GM12865 (cell line): ENCODE results near the gene BICRA.
"Not testable (repeated sequence)": the region's sequence is repeated elsewhere in the genome, so short reads cannot be mapped to it uniquely, and the experiment has no call there.

Experiments
- DNase-seq: peaks from one replicate; pipeline ENCODE4 v3.0.0; 2010; ENCODE audit warnings: low read depth
- H3K4me3 ChIP-seq: 2 replicates; pipeline ENCODE4 v1.5.1; 2011; ENCODE audit warnings: mild to moderate bottlenecking, low read depth, low read length, control low read depth
- TF ChIP-seq, protein P1 (sequence below): IDR thresholded peaks from 2 replicates; pipeline ENCODE4 v1.5.1; 2011; ENCODE audit warnings: low read length, control low read depth, low read depth, inconsistent platforms; ENCODE audit not compliant: insufficient read depth; ENCODE audit errors: missing control alignments

BICRA gene

DNA sequence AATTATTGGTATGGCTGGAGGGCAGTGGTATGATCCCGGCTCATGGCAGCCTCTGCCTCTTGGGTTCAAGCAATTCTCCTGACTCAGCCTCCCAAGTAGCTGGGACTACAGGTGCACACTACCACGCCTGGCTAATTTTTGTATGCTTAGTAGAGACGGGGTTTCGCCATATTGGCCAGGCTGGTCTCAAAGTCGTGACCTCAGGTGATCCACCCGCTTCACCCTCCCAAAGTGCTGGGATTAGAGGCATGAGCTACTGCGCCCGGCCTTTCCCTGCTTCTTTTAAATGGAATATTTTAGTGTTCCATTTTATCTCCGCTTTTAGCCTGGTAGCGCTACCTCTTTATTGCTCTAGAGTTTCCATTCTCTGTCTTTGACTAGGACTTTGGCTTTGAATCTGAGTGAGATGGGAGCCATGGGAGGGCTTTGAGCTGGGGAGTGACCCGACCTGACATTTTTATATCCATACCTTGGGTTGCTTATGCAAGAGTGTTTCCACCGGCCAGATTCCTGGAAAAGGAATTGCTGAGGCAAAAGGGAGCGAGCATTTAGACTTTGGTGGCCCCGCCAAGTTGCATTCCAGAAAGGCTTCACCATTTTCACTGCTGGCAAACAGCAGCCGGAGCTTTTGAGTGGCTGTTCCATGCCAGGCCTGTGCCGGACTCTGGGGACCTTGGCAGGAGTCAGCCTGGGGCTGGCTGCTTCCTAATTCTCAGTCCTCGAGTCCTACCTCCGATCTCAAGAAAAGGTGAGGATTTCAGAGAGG is 22.9 kb downstream of the BICRA start:
- H3K4me3 ChIP-seq, result no peak overlapping the region
- TF ChIP-seq, protein P1, sequence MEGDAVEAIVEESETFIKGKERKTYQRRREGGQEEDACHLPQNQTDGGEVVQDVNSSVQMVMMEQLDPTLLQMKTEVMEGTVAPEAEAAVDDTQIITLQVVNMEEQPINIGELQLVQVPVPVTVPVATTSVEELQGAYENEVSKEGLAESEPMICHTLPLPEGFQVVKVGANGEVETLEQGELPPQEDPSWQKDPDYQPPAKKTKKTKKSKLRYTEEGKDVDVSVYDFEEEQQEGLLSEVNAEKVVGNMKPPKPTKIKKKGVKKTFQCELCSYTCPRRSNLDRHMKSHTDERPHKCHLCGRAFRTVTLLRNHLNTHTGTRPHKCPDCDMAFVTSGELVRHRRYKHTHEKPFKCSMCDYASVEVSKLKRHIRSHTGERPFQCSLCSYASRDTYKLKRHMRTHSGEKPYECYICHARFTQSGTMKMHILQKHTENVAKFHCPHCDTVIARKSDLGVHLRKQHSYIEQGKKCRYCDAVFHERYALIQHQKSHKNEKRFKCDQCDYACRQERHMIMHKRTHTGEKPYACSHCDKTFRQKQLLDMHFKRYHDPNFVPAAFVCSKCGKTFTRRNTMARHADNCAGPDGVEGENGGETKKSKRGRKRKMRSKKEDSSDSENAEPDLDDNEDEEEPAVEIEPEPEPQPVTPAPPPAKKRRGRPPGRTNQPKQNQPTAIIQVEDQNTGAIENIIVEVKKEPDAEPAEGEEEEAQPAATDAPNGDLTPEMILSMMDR, result no peak
- DNase-seq, result no peak

DNA sequence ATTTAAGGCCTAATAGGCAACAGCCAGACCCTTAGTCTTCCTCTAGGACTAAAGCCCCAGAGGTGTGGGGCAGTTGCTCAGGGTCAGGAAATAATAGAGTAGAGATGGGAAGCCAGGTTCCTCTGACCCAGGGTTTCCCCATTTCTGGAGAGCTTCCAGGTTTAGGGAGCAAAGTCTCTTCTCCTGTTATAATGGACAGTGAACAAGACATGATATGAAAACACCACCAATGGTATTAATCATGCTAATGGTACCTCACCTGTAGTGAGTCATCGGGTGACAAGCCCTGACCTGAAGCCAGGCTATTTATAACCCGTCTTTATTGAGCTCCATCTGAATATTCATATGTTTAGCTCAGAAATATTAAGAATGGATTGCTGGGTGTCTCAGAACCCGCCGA is 24.6 kb downstream of the BICRA start:
- no peak for DNase-seq
- TF ChIP-seq, protein P1, result no peak

DNA sequence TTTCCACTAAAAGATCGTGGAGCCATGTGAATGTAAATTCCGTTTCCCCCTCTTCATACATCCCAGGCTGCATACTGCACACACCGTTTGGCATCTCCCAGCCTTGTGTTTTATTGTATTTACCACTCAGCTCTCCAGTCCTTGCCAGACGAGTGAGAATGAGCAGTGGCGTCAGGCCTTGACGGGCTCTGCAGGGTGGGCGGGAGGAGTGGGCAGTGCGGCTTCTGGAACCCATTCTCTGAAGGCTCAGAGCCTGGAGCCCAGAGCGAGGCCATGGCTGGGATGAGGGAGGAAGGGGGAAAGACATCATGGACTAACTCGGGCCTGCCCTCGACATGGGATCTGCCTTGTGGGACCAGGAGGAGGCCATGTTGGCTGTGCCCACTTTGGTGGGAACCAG is 25.1 kb downstream of the BICRA start:
- no peak for DNase-seq
- TF ChIP-seq, protein P1, result no peak
- H3K4me3 ChIP-seq, result no peak overlapping the region

More for the DNA sequence above, 24.6 kb downstream of the BICRA start:
- H3K4me3 ChIP-seq, result no peak overlapping the region

DNA sequence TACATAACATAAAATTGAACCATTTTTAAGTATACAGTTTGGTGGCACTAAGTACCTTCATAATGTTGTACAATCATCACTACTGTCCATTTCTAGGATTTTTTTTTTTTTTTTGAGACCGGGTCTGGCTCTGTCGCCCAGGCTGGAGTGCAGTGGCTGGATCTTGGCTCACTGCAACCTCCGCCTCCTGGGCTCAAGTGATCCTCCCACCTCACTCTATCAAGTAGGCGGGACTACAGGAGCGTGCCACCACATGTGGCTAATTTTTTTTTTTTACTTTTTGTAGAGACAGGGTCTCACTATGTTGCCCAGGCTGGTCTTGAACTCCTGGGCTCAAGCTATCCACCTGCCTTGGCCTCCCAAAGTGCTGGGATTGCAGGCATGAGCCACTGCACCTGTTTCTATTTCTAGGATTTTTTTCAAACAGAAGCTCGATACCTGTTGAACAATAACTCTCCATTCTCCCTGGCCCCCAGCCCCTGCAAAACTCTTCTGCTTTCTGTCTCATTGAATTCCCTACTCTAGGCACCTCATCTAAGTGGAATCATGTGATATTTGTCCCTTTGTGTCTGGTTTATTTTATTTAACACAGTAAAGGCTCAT is 26.3 kb downstream of the BICRA start:
- DNase-seq, H3K4me3 ChIP-seq: not testable (repeated sequence)

DNA sequence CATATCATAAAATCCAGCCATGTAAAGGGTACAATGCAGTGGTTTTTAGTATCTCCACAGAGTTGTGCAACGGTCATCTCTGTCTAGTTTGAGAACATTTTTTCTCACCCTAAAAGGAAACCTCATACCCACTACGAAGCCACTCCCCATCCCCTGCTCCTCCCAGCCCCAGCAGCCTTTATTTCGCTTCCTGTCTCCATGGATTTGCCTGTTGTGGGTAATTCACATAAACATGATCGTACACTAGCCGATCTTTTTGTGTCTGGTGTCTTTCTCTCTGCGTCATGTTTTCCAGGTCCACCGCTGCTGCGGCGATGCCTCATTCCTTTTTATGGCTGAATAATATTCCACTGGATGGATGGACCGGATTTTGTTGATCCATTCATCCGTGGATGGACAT is 28.6 kb downstream of the BICRA start:
- TF ChIP-seq, protein P1, result no peak
- no peak overlapping the region for H3K4me3 ChIP-seq
- DNase-seq, result no peak

DNA sequence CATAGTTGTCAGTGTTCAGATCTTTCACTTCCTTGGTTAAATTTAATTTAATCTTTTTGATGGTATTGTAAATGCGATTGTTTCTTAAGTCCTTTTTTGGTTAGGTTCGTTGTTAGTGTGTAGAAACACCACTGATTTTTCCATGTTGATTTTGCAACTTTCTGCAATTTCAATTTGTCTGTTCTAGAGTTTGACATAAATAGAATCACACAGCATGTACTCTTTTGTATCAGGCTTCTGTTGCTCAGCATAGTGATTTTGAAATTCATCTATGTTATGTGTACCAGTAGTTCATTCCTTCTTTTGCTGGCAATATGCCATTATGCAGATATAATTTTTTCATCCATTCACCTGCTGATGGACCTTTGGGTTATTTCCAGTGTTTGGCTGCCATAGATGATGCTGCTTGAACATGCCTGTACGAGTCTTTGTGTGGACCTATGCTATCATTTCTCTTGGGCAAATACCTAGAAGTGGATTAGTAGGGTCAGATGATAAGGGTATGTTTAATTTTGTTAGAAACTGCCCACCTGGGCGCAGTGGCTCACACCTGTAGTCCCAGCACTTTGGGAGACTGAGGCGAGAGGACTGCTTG is 33.1 kb downstream of the BICRA start:
- TF ChIP-seq, protein P1, result no peak
- no peak for DNase-seq
- no peak overlapping the region for H3K4me3 ChIP-seq

DNA sequence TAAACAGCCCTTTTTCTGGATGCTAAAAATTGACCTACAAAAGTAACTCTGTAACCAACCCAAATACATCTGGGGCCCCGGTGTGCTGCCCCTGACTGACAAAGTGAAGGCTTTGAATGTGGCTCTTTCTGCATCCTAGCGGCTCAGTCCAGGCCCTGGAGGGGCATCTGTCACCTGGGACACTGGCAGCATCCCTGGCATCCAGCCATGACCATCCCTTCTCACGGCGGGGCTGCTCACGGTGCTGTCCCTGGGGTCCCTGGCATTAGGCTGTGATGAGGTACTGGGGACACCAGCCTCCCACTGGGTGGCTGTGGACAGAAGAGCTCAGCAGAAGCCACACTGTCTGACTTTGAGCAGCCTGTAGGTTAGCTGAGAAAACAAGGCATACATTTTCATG is 34.3 kb downstream of the BICRA start:
- H3K4me3 ChIP-seq, result no peak overlapping the region
- TF ChIP-seq, protein P1, result no peak
- DNase-seq, result no peak
